ENCODE measurements around the gene CAPN3.

CAPN3 gene

DNA sequence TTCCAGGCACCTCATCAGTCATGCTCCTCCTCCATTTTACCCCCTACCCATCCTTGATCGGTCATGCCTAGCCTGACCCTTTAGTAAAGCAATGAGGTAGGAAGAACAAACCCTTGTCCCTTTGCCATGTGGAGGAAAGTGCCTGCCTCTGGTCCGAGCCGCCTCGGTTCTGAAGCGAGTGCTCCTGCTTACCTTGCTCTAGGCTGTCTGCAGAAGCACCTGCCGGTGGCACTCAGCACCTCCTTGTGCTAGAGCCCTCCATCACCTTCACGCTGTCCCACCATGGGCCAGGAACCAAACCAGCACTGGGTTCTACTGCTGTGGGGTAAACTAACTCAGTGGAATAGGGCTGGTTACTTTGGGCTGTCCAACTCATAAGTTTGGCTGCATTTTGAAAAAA is 52.6 kb downstream of the CAPN3 start:
- no peak for DNase-seq (ENCODE audit: insufficient read length, low spot score)
- TF ChIP-seq, protein P1, sequence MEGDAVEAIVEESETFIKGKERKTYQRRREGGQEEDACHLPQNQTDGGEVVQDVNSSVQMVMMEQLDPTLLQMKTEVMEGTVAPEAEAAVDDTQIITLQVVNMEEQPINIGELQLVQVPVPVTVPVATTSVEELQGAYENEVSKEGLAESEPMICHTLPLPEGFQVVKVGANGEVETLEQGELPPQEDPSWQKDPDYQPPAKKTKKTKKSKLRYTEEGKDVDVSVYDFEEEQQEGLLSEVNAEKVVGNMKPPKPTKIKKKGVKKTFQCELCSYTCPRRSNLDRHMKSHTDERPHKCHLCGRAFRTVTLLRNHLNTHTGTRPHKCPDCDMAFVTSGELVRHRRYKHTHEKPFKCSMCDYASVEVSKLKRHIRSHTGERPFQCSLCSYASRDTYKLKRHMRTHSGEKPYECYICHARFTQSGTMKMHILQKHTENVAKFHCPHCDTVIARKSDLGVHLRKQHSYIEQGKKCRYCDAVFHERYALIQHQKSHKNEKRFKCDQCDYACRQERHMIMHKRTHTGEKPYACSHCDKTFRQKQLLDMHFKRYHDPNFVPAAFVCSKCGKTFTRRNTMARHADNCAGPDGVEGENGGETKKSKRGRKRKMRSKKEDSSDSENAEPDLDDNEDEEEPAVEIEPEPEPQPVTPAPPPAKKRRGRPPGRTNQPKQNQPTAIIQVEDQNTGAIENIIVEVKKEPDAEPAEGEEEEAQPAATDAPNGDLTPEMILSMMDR (IDR thresholded peaks at IDR 0.05; ENCODE audit: insufficient read depth, missing control alignments) = no peak
- FAIRE-seq = no peak

DNA sequence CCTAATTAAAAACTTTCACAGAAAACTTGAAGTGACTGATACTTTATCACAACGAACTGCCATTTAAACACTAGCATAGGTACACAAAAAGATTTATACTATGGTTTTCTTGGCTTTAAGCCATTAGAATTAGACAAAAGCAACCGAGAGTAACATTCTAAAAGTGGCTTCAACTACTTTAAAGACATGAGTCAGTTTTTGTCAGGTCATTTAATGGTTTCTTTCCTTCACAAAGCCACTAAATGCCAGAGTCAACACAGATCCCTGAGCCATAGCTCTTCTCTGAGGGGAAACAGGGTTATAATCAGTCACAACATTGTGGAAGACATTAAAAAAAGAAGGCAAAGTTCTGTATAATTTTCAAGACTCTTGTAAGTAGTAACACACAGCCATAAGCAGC is 54.6 kb downstream of the CAPN3 start:
- DNase-seq (ENCODE audit: insufficient read length, low spot score) = no peak
- TF ChIP-seq, protein P1 (IDR thresholded peaks at IDR 0.05; ENCODE audit: insufficient read depth, missing control alignments) = no peak
- FAIRE-seq = no peak

DNA sequence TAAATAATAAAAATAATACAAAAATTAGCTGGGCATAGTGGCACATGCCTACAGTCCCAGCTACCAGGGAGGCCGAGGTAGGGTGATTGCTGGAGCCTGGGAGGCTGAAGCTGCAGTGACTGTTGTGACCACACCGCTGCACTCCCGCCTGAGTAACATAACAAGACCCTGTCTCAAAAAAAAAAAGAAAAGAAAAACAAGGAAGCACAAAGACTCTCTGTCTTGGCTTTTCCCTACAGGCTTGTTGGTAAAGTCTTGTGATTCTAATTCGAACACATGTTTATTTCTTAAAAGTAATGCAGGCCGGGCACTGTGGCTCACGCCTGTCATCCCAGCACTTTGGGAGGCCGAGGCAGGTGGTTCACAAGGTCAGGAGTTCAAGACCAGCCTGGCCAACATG is 60.1 kb downstream of the CAPN3 start:
- DNase-seq (ENCODE audit: insufficient read length, low spot score) (no peak), FAIRE-seq (no peak)
- TF ChIP-seq, protein P1 (IDR thresholded peaks at IDR 0.05; ENCODE audit: insufficient read depth, missing control alignments) = no peak

DNA sequence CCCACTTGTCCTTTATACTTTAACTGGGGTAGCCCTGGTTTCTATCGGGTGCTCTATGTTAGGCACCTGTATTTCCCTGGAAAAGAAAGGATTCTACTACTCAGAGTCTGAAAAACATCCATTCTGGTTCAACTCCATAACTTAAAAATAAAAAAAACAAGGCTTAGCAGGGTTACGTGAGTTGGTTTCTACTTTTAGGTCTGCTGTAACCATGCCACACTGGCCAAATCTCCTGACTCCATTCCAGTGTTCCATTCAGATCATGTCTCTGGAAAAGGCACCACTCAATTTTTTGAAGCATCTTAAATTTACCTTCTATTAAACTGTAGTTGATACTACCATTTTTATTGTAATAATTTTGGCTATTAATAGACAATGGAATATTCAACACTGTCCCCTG is 62.1 kb downstream of the CAPN3 start:
- no peak for FAIRE-seq
- DNase-seq (ENCODE audit: insufficient read length, low spot score) = no peak

DNA sequence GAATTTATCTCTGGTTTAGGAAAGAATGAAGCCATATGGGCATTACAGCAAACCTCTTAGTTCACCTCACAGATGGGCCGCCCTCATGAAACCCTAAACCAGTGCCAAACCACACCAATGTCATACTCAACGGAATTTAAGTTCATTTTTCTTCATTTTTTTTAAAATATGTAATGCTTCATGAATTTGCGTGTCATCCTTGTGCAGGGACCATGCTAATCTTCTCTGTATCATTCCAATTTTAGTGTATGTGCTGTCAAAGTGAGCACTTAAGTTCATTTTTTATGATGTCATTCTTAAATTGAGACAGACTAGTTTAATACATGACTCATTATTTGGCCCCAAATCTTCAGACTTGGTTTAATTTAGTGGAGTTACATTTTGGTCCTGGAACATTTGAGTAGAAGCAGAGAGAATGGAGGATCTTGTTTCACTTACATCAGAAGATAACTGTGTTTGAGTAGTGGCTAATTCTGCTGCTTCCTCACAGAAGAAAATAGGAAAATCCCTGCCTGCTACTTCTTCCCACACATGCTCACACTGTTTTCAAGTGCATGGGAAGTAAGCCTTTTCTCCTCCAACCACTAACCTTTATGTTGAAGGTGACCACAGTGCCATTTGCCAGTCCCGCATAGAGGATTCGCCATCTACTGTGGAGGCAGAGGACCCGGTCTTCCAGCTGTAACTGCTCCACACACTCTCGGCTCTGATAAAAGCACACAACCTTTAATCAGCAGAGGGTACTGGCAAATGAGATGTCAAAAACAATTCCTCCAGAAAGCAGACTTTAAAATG is 68.3 kb downstream of the CAPN3 start:
- TF ChIP-seq, protein P1 (IDR thresholded peaks at IDR 0.05; ENCODE audit: insufficient read depth, missing control alignments) = no peak
- FAIRE-seq (no peak), DNase-seq (ENCODE audit: insufficient read length, low spot score) (no peak)

More for the DNA sequence above, 62.1 kb downstream of the CAPN3 start:
- TF ChIP-seq, protein P1 (IDR thresholded peaks at IDR 0.05; ENCODE audit: insufficient read depth, missing control alignments) = no peak

DNA sequence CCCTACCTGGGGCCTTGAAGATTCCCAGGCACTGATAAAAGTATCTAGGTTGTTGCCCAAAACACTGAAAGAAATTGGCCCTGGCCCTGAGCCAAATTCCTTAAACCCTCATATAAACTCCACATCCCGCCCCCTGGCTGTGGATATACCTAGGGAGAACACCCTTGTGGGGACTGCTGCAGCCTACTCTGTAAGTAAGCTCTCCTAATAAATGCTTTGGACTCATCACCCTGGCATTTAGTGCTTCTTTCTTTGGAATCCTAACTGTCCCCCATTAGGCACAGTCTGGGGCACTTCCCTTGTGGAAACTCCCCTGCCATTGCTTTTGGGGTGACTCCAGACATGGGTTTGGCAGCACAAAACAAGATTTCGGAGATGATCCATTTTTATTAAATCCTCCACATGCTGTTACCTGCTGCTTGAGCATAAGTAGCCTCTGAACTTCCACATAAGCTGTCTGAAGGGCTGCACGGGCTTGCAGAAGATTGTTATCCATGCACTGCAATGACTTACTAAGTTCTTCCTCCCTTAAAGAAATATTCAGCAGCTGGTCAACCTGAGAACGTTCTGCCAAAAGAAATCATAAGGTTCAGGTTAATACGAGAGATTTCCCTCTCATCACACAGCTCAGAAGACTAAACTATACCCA is 85.2 kb downstream of the CAPN3 start:
- TF ChIP-seq, protein P1 (IDR thresholded peaks at IDR 0.05; ENCODE audit: insufficient read depth, missing control alignments) = no peak
- FAIRE-seq (no peak), DNase-seq (ENCODE audit: insufficient read length, low spot score) (no peak)

DNA sequence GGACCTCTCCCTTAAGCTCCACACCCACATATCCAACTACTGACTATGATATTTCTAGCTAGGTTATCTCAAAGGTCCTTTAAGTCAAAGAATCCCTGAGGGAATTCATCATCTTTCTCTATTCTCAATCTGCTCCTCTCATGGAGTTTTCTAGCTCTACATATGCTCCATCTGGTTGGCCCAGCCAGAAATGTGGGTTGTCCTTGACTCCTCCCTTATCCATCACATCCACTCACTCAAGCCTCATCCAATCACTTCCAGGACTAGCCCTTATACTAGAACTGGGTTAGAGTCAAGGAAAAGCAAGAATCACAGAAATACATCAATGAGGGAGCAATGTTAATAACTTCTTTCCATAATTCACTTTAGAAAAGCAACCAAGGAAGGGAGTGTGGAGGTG is 86.2 kb downstream of the CAPN3 start:
- TF ChIP-seq, protein P1 (IDR thresholded peaks at IDR 0.05; ENCODE audit: insufficient read depth, missing control alignments) = no peak
- DNase-seq (ENCODE audit: insufficient read length, low spot score) (no peak), FAIRE-seq (no peak)

All from D721Med (cell line).